Activated CD8-positive, alpha-beta memory T cell treated with anti-CD3 and anti-CD28 coated beads for 48 hours (primary cell): ENCODE data around the gene AMHR2.
"Not testable (repeated sequence)": the region's sequence is repeated elsewhere in the genome, so short reads cannot be mapped to it uniquely, and the experiment has no call there.

Experiments used
- DNase-seq, 3 experiments: peaks; one replicate each; pipeline ENCODE4 v3.0.0-alpha.2; 2020; ENCODE audit warnings: low read depth in 2 of 3, low spot score in 2 of 3

Gene AMHR2

DNA sequence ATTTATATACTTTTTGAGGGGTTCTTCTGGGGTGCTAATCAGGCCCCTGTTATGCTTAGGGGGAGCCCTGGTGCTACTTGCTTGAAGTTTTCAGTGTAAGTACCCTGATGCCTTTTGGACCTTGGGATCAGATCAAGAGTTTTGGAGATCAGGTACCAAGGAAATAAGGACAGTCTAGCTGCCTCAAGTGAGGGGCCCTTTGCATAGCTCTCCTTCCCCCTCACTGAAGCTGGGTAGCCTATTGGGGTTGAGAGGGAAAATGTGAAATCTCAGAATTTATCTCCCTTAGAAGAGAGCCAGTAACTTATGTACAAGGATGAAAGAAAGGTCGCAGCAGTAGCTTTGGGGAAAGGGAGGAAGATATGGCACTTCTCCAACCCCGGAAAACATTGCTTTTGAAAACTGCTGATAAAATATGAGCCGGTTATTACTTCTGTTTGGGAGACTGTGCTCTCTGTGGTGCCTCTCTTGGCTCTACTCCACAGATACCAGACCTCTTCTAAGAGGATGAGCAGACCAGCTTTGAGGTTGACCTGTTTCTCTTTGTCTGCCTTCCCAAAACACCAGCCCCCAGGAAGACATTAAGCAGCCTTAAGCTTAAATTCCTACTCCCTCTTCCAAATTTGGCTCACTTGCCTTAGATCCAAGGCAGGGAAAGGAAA is 8.8 kb upstream of the AMHR2 start:
- DNase-seq: no peak

DNA sequence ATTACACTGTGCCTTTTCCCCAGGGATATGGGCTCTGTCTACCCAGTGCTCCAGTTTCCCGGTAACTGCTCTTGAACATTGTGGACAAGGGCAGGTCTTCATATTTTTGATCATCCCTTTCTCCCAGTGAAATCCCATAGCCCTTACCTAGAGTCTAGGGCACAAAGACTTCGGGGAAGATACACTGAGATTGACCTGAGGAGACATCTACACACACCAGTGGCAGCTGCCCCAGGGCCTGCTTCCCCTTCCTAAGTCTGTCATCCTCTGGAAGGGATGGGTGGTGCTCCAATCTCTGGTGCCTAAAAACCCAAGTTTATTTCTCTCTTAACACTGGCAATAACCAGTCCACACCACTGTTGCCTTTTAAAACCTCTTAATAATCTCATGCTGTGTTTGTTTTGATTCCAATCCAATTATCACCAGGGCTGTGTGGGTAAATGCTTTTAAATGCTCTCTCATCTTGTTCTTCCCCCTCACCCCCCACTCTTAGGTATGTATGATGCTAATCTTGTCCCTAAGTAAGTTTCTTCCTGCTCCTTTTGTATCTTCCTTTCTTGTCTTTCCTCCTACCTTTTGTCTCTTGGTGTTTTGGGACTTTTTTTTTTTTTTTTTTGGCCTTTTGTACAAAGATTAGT is 7.8 kb upstream of the AMHR2 start:
- DNase-seq: not testable (repeated sequence)

- not testable (repeated sequence) for DNase-seq
These were observed 6.3 kb upstream of the AMHR2 start for GRCh38 chr12:53417291-53417816.

DNA sequence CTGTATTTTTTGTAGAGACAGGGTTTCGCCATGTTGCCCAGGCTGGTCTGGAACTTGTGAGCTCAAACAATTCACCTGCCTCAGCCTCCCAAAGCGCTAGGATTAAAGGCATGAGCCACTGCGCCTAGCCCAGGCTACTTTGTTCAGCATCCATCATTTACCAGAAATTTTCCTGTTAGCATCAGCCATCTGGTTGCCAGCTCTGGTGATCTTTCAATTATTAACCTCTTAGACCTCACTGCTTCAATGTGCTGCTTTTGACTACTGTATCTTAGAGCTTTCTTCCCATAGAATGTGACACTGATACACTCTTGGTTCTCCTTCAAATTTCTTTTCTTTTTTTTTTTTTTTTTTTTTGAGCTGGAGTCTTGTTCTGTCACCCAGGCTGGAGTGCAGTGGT is 5.4 kb upstream of the AMHR2 start:
- no peak for DNase-seq

DNA sequence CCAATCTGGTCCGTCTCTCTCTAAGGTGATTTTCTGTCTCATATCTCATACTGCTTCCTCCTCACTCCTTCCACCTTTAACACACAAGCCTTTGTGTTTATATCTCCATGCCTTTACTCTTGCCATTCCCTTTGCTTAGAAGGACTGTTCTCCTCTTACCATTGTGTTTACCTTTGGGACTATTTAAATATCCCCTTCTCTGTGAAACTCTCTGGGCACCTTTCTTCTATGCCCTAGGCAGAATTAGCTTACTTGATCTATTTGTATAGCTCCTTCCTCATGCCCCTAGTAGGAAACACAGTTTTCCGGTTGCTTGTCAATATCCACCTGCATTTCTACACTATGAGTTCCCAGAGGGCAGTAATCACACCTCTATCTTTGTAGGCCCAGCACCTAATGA is 3.9 kb upstream of the AMHR2 start:
- DNase-seq: no peak

DNA sequence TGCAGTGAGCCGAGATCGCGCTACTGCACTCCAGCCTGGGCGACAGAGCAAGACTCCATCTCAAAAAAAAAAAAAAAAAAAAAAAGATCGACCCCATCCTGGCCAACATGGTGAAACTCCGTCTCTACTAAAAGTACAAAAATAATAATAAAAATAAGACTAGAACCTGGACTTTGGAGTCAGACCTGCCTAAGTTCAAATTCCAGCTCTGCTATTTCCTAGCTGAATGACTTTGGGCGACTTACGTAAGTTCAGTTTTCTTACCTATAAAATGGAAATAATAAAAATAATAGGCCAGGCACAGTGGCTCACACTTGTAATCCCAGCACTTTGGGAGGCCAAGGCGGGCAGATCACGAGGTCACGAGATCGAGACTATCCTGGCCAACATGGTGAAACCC is 1.4 kb upstream of the AMHR2 start:
- not testable (repeated sequence) for DNase-seq

DNA sequence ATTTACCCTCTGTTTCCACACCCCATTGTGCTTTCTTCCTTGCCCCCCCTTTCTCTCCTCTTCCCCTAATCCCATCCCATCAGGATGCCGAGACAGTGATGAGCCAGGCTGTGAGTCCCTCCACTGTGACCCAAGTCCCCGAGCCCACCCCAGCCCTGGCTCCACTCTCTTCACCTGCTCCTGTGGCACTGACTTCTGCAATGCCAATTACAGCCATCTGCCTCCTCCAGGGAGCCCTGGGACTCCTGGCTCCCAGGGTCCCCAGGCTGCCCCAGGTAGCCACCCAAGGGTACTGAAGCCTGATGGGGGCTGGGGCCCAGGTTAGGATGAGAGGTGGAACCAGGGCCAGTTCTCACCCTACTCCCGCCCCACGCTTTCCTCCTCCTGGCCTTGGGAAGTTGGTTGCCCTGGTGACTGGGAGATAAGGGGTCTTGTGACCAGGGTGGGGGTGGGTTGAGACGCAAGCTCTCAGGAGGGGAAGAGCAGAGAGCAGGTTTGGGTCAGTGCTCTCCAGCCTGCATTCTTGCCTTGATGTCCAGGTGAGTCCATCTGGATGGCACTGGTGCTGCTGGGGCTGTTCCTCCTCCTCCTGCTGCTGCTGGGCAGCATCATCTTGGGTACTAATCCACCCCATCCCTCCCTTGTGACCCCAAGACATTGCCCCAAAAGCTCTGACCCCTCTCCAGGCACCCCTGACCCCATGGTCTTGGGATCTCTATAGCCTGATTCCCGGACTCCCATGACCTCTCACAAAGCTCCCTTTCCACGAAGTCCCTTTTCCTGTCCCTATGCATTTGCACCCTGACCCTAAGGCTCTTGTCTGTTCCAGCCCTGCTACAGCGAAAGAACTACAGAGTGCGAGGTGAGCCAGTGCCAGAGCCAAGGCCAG is 1.2 kb downstream of the AMHR2 start:
- no peak for DNase-seq

DNA sequence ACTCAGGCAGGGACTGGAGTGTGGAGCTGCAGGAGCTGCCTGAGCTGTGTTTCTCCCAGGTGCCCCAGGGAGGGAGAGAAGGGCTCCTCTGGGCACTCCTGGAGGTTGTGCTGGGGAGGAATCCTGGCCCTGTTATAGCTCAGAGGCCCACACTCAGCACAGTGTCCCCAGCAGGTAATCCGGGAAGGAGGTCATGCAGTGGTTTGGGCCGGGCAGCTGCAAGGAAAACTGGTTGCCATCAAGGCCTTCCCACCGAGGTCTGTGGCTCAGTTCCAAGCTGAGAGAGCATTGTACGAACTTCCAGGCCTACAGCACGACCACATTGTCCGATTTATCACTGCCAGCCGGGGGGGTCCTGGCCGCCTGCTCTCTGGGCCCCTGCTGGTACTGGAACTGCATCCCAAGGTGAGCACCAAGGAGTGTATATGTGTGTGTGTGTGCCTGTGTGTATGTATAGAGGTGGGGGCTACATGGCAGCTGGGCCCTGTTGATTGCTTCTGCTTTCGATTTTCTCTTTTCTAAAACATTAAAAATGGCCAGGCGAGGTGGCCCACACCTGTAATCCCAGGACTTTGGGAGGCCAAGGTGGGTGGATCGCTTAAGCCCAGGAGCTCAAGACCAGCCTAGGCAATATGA is 2.0 kb downstream of the AMHR2 start:
- no peak for DNase-seq

- DNase-seq: no peak
These were observed 4.4 kb downstream of the AMHR2 start for GRCh38 chr12:53427905-53428594.

DNA sequence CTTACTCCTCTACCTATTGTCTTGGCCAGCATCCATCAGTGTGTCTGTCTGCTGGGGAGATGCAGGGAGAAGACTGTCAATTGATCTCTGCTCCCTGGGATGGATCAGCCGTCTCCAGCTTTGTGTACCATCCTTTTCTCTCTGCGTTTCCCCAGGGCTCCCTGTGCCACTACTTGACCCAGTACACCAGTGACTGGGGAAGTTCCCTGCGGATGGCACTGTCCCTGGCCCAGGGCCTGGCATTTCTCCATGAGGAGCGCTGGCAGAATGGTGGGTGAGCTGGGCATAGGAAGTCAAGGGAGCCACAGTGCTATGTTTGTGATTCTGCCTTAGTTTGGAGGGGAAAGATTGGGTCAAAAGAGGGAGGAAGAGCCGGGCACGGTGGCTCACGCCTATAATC is 5.1 kb downstream of the AMHR2 start:
- no peak for DNase-seq

DNA sequence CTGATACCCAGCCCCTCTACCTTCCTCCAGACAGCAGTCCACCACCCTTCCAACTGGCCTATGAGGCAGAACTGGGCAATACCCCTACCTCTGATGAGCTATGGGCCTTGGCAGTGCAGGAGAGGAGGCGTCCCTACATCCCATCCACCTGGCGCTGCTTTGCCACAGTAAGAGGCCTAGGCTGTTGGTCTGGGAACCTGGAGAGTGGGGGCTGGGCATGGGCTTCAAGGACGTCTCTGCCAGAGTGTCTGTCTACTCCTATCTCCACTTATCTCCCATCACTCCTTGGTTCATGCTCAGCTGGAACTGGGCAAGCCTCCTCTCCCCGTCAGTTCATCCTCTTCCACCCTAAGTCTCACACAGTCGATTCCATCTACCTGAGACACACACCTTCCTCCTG is 6.5 kb downstream of the AMHR2 start:
- DNase-seq: no peak

DNA sequence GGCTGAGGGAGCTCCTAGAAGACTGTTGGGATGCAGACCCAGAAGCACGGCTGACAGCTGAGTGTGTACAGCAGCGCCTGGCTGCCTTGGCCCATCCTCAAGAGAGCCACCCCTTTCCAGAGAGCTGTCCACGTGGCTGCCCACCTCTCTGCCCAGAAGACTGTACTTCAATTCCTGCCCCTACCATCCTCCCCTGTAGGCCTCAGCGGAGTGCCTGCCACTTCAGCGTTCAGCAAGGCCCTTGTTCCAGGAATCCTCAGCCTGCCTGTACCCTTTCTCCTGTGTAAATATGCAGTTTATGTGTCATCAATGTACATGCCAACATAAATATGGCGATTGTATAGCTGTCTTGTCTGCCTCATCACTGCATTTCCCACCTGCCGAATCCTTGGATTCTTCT is 7.5 kb downstream of the AMHR2 start:
- no peak for DNase-seq

GRCh38 chr12:53435326-53435725 is 11.7 kb downstream of the AMHR2 start:
- not testable (repeated sequence) for DNase-seq

DNA sequence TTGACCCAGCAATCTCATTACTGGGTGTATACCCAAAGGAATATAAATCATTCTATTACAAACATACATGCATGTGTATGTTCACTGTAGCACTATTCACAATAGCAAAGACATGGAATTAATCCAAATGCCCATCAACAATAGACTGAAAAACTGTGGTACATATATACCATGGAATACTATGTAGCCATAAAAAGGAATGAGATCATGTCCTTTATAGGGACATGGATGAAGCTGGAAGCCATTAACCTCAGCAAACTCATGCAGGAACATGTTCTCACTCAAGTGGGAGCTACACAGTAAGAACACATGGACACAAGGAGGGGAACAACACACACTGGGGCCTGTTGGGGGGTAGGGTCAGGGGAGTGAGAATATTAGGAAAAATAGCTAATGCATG is 15.9 kb downstream of the AMHR2 start:
- not testable (repeated sequence) for DNase-seq

GRCh38 chr12:53441040-53441833 is 17.6 kb downstream of the AMHR2 start, which contains the start of gene PRR13:
PRR13 (plus strand) TSS chr12:53441734; CDS start chr12:53442715, 981 bp downstream.
- DNase-seq: peak; percentile 91 to 93 (median 93)

DNA sequence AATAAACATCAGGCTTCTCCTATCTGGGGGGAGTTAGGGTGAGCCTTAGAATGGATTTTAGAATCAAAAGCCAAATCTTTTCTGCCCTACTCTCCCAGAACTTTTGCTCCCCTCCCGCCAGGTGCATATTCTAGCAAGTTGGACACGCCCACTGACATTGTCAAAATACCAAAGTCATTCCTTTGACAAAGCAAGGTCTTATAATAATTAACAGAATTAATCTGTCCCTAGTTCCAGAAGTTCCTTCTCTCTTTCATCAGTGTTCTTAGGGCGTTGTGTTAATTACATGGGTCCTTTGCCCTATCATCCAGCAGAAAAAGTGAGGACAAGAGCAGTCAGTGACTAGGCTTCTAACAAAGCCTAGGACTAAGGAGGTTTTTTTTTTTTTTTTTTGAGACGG is 20.3 kb downstream of the AMHR2 start:
- no peak for DNase-seq

DNA sequence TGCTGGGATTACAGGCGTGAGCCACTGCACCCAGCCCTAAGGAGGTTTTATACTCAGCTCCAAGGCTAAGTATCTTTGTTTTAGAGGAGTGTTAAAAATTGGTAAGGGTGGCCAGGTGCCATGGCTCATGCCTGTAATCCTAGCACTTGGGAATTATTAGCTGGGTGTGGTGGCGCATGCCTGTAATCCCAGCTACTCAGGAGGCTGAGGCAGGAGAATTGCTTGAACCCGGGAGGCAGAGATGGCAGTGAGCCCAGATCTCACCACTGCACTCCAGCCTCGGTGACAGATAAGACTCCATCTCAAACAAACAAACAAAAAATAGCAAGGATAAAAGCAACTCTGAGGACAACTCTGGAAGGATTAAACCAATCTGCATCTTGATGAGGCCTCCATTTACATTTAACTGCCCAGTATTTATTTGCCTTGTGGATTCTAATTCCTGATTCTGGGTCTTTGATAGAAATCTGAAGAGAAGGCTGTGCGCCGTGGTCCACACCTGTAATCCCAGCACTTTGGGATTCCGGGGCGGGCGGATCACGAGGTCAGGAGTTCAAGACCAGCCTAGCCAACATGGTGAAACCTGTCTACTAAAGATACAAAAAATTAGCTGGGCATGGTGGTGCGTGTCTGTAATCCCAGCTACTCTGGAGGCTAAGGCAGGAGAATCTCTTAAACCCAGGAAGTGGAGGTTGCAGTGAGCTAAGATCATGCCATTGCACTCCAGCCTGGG is 21.1 kb downstream of the AMHR2 start:
- DNase-seq: not testable (repeated sequence)

- DNase-seq: no peak
These were observed 27.3 kb downstream of the AMHR2 start for GRCh38 chr12:53450936-53451335.

DNA sequence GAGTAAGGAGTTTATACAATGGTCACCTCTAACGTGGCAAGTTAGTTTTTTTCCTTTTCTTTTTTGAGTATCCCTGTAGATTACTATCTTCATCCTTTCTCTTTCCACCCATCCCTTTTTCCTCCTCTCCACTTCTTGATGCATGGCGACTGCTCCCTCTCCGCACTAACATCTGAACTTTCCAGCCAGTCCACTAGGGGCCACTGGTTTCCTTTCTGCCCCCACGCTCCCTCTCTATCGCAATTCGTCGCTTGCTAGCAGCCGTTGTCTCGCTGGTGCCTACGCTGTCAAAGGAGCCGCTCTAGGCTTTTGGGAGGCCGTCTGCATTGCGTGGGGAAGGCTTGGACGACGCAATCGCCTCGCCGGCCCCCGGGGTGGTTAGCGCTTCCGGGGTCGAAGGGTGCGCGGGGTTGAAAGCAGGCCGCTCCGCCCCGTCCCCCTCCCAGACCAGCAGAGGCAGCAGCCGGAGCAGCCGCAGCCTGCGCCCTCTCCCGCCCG is 28.1 kb downstream of the AMHR2 start, which contains the start of gene PCBP2:
Gene PCBP2, plus strand, starts transcription at position 442 of the 498 bp plus-strand sequence. CDS start 2,699 bp downstream, outside the sequence.
- DNase-seq: peak; percentile 80 to 97 (median 92)
